ENCODE results near the gene CDC14A.
"Not testable (repeated sequence)": the region's sequence is repeated elsewhere in the genome, so short reads cannot be mapped to it uniquely, and the experiment has no call there.

CDC14A gene

GRCh38 chr1:100335436-100335835, 16.9 kb upstream of the CDC14A start:
- DNase-seq = no peak

GRCh38 chr1:100337878-100338277, 14.4 kb upstream of the CDC14A start:
- not testable (repeated sequence) for DNase-seq

GRCh38 chr1:100339735-100340134, 12.6 kb upstream of the CDC14A start:
- DNase-seq = not testable (repeated sequence)

GRCh38 chr1:100340494-100340893, 11.8 kb upstream of the CDC14A start:
- no peak for DNase-seq

GRCh38 chr1:100342348-100342747, 10.0 kb upstream of the CDC14A start:
- no peak for DNase-seq

GRCh38 chr1:100343897-100344296, 8.4 kb upstream of the CDC14A start:
- no peak for DNase-seq

GRCh38 chr1:100344774-100345173, 7.5 kb upstream of the CDC14A start:
- DNase-seq = no peak

- DNase-seq = no peak
Observed at GRCh38 chr1:100346387-100346786, 5.9 kb upstream of the CDC14A start.

- no peak for DNase-seq
Observed at GRCh38 chr1:100347009-100347966, 5.0 kb upstream of the CDC14A start.

- no peak for DNase-seq
Observed at GRCh38 chr1:100348549-100349144, 3.7 kb upstream of the CDC14A start.

- DNase-seq = no peak
Observed at GRCh38 chr1:100349246-100349645, 3.1 kb upstream of the CDC14A start.

GRCh38 chr1:100350787-100351094, 1.6 kb upstream of the CDC14A start:
- no peak for DNase-seq

GRCh38 chr1:100351095-100351887, 1.0 kb upstream of the CDC14A start:
- DNase-seq = peak in 1 of 2 experiments; percentile 48

GRCh38 chr1:100353071-100353801, 930 bp downstream of the CDC14A start:
- no peak for DNase-seq

- no peak for DNase-seq
Observed at GRCh38 chr1:100353988-100354387, 1.7 kb downstream of the CDC14A start.

GRCh38 chr1:100354971-100355394, 2.7 kb downstream of the CDC14A start:
- peak; percentile 16 to 52 for DNase-seq

- no peak for DNase-seq
Observed at GRCh38 chr1:100358210-100358609, 5.9 kb downstream of the CDC14A start.

- no peak for DNase-seq
Observed at GRCh38 chr1:100359139-100359538, 6.8 kb downstream of the CDC14A start.

GRCh38 chr1:100360790-100361510, 8.6 kb downstream of the CDC14A start:
- DNase-seq = no peak

- no peak for DNase-seq
Observed at GRCh38 chr1:100361511-100362089, 9.3 kb downstream of the CDC14A start.

GRCh38 chr1:100362821-100363466, 10.6 kb downstream of the CDC14A start:
- DNase-seq = no peak

All from NCI-H187 (cell line).